ENCODE data around the gene CD200.

DNA sequence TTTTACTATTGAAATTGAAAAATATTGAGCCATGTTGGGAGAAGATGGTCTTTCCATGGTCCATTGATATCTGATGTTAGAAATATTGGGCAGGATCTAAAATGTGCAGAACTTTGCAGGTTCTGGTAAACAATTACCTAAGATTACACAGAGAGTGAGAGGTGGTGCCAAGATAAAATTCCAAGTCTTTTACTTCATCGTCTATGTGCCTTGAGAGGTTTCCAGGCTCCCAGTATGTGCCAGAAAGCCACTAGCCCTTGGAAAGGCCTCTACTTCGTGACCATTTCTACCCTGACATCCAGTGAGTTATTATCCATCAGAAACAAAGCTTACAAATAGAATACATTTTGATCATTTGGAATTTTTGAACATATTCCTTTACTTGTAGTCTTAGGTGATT, 27.6 kb downstream of the CD200 start:
- TF ChIP-seq NCOR1 (IDR thresholded peaks at IDR 0.05) (no peak), SMAD3 (CRISPR knock-in tag; conservative IDR thresholded peaks at IDR 0.05) (no peak), POLR2AphosphoS2 (IDR thresholded peaks at IDR 0.05; ENCODE audit: low read length) (no peak), PHF8 (IDR thresholded peaks at IDR 0.05; ENCODE audit: borderline replicate concordance, low read length) (no peak), SIN3A (IDR thresholded peaks at IDR 0.05; ENCODE audit: borderline replicate concordance in 2 of 2, control insufficient read depth in 1 of 2, low read depth in 2 of 2, low read length in 2 of 2) (no peak)
- TF ChIP-seq, protein P1, sequence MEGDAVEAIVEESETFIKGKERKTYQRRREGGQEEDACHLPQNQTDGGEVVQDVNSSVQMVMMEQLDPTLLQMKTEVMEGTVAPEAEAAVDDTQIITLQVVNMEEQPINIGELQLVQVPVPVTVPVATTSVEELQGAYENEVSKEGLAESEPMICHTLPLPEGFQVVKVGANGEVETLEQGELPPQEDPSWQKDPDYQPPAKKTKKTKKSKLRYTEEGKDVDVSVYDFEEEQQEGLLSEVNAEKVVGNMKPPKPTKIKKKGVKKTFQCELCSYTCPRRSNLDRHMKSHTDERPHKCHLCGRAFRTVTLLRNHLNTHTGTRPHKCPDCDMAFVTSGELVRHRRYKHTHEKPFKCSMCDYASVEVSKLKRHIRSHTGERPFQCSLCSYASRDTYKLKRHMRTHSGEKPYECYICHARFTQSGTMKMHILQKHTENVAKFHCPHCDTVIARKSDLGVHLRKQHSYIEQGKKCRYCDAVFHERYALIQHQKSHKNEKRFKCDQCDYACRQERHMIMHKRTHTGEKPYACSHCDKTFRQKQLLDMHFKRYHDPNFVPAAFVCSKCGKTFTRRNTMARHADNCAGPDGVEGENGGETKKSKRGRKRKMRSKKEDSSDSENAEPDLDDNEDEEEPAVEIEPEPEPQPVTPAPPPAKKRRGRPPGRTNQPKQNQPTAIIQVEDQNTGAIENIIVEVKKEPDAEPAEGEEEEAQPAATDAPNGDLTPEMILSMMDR (IDR thresholded peaks at IDR 0.05 in 2 of 3, conservative IDR thresholded peaks at IDR 0.05 in 1 of 3; ENCODE audit: insufficient read depth in 2 of 3, low read depth in 1 of 3, low read length in 3 of 3): no peak
- TF ChIP-seq, protein P2, sequence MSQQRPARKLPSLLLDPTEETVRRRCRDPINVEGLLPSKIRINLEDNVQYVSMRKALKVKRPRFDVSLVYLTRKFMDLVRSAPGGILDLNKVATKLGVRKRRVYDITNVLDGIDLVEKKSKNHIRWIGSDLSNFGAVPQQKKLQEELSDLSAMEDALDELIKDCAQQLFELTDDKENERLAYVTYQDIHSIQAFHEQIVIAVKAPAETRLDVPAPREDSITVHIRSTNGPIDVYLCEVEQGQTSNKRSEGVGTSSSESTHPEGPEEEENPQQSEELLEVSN (IDR thresholded peaks at IDR 0.05; ENCODE audit: borderline replicate concordance in 1 of 2, extremely low read depth in 1 of 2, insufficient read depth in 1 of 2, insufficient read length in 1 of 2, low read depth in 1 of 2, low read length in 1 of 2, poor library complexity in 1 of 2, severe bottlenecking in 1 of 2): no peak
- TF ChIP-seq, protein P3, sequence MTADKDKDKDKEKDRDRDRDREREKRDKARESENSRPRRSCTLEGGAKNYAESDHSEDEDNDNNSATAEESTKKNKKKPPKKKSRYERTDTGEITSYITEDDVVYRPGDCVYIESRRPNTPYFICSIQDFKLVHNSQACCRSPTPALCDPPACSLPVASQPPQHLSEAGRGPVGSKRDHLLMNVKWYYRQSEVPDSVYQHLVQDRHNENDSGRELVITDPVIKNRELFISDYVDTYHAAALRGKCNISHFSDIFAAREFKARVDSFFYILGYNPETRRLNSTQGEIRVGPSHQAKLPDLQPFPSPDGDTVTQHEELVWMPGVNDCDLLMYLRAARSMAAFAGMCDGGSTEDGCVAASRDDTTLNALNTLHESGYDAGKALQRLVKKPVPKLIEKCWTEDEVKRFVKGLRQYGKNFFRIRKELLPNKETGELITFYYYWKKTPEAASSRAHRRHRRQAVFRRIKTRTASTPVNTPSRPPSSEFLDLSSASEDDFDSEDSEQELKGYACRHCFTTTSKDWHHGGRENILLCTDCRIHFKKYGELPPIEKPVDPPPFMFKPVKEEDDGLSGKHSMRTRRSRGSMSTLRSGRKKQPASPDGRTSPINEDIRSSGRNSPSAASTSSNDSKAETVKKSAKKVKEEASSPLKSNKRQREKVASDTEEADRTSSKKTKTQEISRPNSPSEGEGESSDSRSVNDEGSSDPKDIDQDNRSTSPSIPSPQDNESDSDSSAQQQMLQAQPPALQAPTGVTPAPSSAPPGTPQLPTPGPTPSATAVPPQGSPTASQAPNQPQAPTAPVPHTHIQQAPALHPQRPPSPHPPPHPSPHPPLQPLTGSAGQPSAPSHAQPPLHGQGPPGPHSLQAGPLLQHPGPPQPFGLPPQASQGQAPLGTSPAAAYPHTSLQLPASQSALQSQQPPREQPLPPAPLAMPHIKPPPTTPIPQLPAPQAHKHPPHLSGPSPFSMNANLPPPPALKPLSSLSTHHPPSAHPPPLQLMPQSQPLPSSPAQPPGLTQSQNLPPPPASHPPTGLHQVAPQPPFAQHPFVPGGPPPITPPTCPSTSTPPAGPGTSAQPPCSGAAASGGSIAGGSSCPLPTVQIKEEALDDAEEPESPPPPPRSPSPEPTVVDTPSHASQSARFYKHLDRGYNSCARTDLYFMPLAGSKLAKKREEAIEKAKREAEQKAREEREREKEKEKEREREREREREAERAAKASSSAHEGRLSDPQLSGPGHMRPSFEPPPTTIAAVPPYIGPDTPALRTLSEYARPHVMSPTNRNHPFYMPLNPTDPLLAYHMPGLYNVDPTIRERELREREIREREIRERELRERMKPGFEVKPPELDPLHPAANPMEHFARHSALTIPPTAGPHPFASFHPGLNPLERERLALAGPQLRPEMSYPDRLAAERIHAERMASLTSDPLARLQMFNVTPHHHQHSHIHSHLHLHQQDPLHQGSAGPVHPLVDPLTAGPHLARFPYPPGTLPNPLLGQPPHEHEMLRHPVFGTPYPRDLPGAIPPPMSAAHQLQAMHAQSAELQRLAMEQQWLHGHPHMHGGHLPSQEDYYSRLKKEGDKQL (CRISPR knock-in tag; IDR thresholded peaks at IDR 0.05; ENCODE audit: borderline replicate concordance): no peak

Measured in K562 (cell line).